ENCODE data around the gene RANBP3.

- no peak for TF ChIP-seq GATA2 (IDR thresholded peaks at IDR 0.05; ENCODE audit: low read depth, low read length)
- no peak for TF ChIP-seq GATA3 (IDR thresholded peaks at IDR 0.05; ENCODE audit: low read depth, low read length)
Observed at GRCh38 chr19:5916181-5916708, 61.7 kb downstream of the RANBP3 start.

All from SH-SY5Y (cell line).